Measurements from ENCODE around the gene PRAME. TPM values are rescaled to one million over a fixed set of nuclear protein-coding genes. Genes with fewer than 3 reads are reported as not detected.

Gene PRAME
- total RNA-seq, 1 donor from 2014 or later = not detected

- Mint-ChIP-seq H3K27me3 (ENCODE audit: low read depth) (peaks cover 35% of the 10 kb centered on the region), H3K36me3 (no peaks in the 10 kb centered on the region), H3K9me3 (no peaks in the 10 kb centered on the region), H3K4me3 (no peak overlapping the region), H3K27ac (no peak overlapping the region), H3K4me1 (no peaks in the 10 kb centered on the region)
- DNase-seq (ENCODE audit: low spot score in 2 of 2, unreplicated experiment in 2 of 2) = no peak
- no peak for TF ChIP-seq CTCF (IDR thresholded peaks at IDR 0.05; ENCODE audit: unreplicated experiment)
These were observed 3.5 kb downstream of the PRAME start for GRCh38 chr22:22555596-22555995.

GRCh38 chr22:22554587-22555284, 4.3 kb downstream of the PRAME start:
- no peak for TF ChIP-seq CTCF (IDR thresholded peaks at IDR 0.05; ENCODE audit: unreplicated experiment)
- Mint-ChIP-seq H3K36me3 (no peaks in the 10 kb centered on the region), H3K27me3 (ENCODE audit: low read depth) (peaks cover 39% of the 10 kb centered on the region), H3K9me3 (no peaks in the 10 kb centered on the region), H3K27ac (no peak overlapping the region), H3K4me1 (no peaks in the 10 kb centered on the region), H3K4me3 (no peak overlapping the region)
- DNase-seq (ENCODE audit: low spot score in 2 of 2, unreplicated experiment in 2 of 2) = no peak

GRCh38 chr22:22553735-22554586, 5.1 kb downstream of the PRAME start:
- H3K36me3 Mint-ChIP-seq = no peaks in the 10 kb centered on the region
- no peaks in the 10 kb centered on the region for H3K9me3 Mint-ChIP-seq
- H3K27me3 Mint-ChIP-seq (ENCODE audit: low read depth) = peaks cover 46% of the 10 kb centered on the region
- no peaks in the 10 kb centered on the region for H3K4me1 Mint-ChIP-seq
- no peak for TF ChIP-seq CTCF (IDR thresholded peaks at IDR 0.05; ENCODE audit: unreplicated experiment)
- DNase-seq (ENCODE audit: low spot score in 2 of 2, unreplicated experiment in 2 of 2) = no peak
- no peak overlapping the region for H3K27ac Mint-ChIP-seq
- no peak overlapping the region for H3K4me3 Mint-ChIP-seq

- DNase-seq (ENCODE audit: low spot score in 2 of 2, unreplicated experiment in 2 of 2) = no peak
- H3K27me3 Mint-ChIP-seq (ENCODE audit: low read depth) = peaks cover 55% of the 10 kb centered on the region
- H3K27ac Mint-ChIP-seq = no peak overlapping the region
- TF ChIP-seq CTCF (IDR thresholded peaks at IDR 0.05; ENCODE audit: unreplicated experiment) = no peak
- H3K4me3 Mint-ChIP-seq = no peak overlapping the region
- H3K4me1 Mint-ChIP-seq = no peaks in the 10 kb centered on the region
- H3K36me3 Mint-ChIP-seq = no peaks in the 10 kb centered on the region
- no peaks in the 10 kb centered on the region for H3K9me3 Mint-ChIP-seq
These were observed 5.9 kb downstream of the PRAME start for GRCh38 chr22:22553141-22553540.

DNA sequence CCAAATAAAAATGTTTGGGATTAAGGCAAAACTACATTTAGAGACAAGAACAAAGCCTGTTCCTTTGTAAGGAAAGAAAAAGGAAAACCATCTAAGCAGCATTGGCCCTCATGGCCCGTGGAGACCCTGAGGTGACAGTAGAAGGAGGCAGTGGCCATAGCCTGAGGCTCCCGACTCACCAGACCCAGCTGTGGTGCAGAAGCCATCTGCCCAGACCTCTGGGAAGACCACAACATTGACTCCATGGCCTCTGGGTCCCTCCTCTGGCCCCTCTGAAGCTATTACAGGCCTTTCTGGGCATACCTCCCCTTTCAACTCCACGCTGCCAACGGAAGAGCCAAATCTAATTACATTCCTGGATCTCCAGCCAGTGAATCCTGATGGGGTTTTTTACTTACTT, 6.4 kb downstream of the PRAME start:
- peaks cover 60% of the 10 kb centered on the region for H3K27me3 Mint-ChIP-seq (ENCODE audit: low read depth)
- no peak for TF ChIP-seq CTCF (IDR thresholded peaks at IDR 0.05; ENCODE audit: unreplicated experiment)
- DNase-seq (ENCODE audit: low spot score in 2 of 2, unreplicated experiment in 2 of 2) = no peak

More for the DNA sequence above, 6.4 kb downstream of the PRAME start:
- Mint-ChIP-seq H3K9me3 (no peaks in the 10 kb centered on the region), H3K4me3 (no peak overlapping the region), H3K4me1 (no peaks in the 10 kb centered on the region), H3K27ac (no peak overlapping the region), H3K36me3 (no peaks in the 10 kb centered on the region)
